ENCODE measurements around the gene SLC39A11. TPM values are rescaled to one million over a fixed set of nuclear protein-coding genes. Genes with fewer than 3 reads are reported as not detected.

SLC39A11 gene
- total RNA-seq, 1 experiment from 2014 or later: 56.1 TPM

DNA sequence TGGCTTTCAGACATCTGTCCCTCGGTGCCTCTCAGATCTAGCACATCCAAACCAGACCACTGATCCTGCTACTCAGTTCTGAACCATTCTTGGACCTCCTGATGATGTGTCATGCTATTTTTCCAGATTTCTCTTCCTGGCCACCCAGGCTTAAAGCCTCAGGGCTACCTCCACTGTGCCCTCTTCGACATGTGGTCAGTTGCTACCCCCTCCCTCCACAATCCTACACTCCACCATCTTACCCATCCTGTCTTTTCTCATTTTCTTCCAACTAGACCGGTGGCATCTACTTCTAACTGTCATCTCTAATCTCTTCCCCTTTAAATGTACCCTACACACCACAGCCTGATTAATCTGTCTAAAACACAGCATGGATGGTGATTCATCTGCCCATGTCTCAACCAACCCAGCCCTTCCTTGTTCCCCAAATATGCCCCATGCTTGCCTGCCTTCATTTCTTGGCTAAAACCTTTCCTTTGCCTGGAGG is 478.6 kb downstream of the SLC39A11 start:
- in situ Hi-C loops (cut with HindIII; ENCODE audit: low pct_unique_long_range_greater_than_20kb, low sequenced_read_pairs) (no loop called here), intact Hi-C loops (cut with micrococcal nuclease; ENCODE audit: unreplicated experiment) (no loop called here)
- Histone ChIP-seq H3K9me3 (ENCODE audit: control insufficient read depth, insufficient read depth, low read depth, low read length) (no peaks in the 10 kb centered on the region), H3K4me3 (ENCODE audit: low read depth in 2 of 2, low read length in 2 of 2) (no peak overlapping the region), H3K4me1 (ENCODE audit: control insufficient read depth, insufficient read depth, low read length) (peaks cover 54% of the 10 kb centered on the region), H3K27ac (ENCODE audit: low read length) (peak overlapping the region; percentile 72), H3K27me3 (ENCODE audit: control insufficient read depth, insufficient read depth, low read length) (no peaks in the 10 kb centered on the region), H3K36me3 (ENCODE audit: control insufficient read depth, insufficient read depth, low read length) (no peaks in the 10 kb centered on the region)
- TF ChIP-seq TCF7L2 (IDR thresholded peaks at IDR 0.05; ENCODE audit: low read depth, low read length): no peak
- TF ChIP-seq, protein P1, sequence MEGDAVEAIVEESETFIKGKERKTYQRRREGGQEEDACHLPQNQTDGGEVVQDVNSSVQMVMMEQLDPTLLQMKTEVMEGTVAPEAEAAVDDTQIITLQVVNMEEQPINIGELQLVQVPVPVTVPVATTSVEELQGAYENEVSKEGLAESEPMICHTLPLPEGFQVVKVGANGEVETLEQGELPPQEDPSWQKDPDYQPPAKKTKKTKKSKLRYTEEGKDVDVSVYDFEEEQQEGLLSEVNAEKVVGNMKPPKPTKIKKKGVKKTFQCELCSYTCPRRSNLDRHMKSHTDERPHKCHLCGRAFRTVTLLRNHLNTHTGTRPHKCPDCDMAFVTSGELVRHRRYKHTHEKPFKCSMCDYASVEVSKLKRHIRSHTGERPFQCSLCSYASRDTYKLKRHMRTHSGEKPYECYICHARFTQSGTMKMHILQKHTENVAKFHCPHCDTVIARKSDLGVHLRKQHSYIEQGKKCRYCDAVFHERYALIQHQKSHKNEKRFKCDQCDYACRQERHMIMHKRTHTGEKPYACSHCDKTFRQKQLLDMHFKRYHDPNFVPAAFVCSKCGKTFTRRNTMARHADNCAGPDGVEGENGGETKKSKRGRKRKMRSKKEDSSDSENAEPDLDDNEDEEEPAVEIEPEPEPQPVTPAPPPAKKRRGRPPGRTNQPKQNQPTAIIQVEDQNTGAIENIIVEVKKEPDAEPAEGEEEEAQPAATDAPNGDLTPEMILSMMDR (IDR thresholded peaks at IDR 0.05): no peak
- no peak for TF ChIP-seq REST (IDR thresholded peaks at IDR 0.05; ENCODE audit: insufficient read depth in 1 of 2, low read depth in 2 of 2, low read length in 1 of 2)
- no peak for TF ChIP-seq SIN3A (IDR thresholded peaks at IDR 0.05; ENCODE audit: borderline replicate concordance, insufficient read depth, low read depth, low read length)
- no peak for TF ChIP-seq POLR2AphosphoS5 (IDR thresholded peaks at IDR 0.05; ENCODE audit: low read depth, low read length)
- ATAC-seq (no peak), DNase-seq (ENCODE audit: low read depth, low spot score) (no peak)
- POLR2A ChIA-PET: interaction anchor here (0.7 kb wide), 1 partner anchor 11 kb away, joined by 4 read pairs; no protein-coding TSS in a partner anchor
- no TSS peak for BruUV-seq (replicated peaks)
- CTCF ChIA-PET: interaction anchor here (0.6 to 1.2 kb wide), 3 partner anchors 57 to 102 kb away, joined by 3 to 5 read pairs (median 4); no protein-coding TSS in a partner anchor

GRCh38 chr17:72613396-72613795 is 479.1 kb downstream of the SLC39A11 start:
- TF ChIP-seq POLR2AphosphoS5 (IDR thresholded peaks at IDR 0.05; ENCODE audit: low read depth, low read length) (no peak), SIN3A (IDR thresholded peaks at IDR 0.05; ENCODE audit: borderline replicate concordance, insufficient read depth, low read depth, low read length) (no peak), REST (IDR thresholded peaks at IDR 0.05; ENCODE audit: insufficient read depth in 1 of 2, low read depth in 2 of 2, low read length in 1 of 2) (no peak), TCF7L2 (IDR thresholded peaks at IDR 0.05; ENCODE audit: low read depth, low read length) (no peak)
- TF ChIP-seq, protein P1 (IDR thresholded peaks at IDR 0.05): no peak
- H3K27ac ChIP-seq (ENCODE audit: low read length): peak overlapping the region; percentile 72
- peaks cover 50% of the 10 kb centered on the region for H3K4me1 ChIP-seq (ENCODE audit: control insufficient read depth, insufficient read depth, low read length)
- ATAC-seq (no peak), DNase-seq (ENCODE audit: low read depth, low spot score) (no peak)
- H3K36me3 ChIP-seq (ENCODE audit: control insufficient read depth, insufficient read depth, low read length): no peaks in the 10 kb centered on the region
- H3K4me3 ChIP-seq (ENCODE audit: low read depth in 2 of 2, low read length in 2 of 2): no peak overlapping the region
- intact Hi-C loops (cut with micrococcal nuclease; ENCODE audit: unreplicated experiment): no loop called here
- no peaks in the 10 kb centered on the region for H3K9me3 ChIP-seq (ENCODE audit: control insufficient read depth, insufficient read depth, low read depth, low read length)
- BruUV-seq (replicated peaks): no TSS peak
- ChIA-PET CTCF (interaction anchor here (1.2 kb wide), 1 partner anchor 79 kb away, joined by 4 read pairs; no protein-coding TSS in a partner anchor), POLR2A (interaction anchor here (0.7 kb wide), 1 partner anchor 10 kb away, joined by 4 read pairs; no protein-coding TSS in a partner anchor)
- in situ Hi-C loops (cut with HindIII; ENCODE audit: low pct_unique_long_range_greater_than_20kb, low sequenced_read_pairs): no loop called here
- H3K27me3 ChIP-seq (ENCODE audit: control insufficient read depth, insufficient read depth, low read length): no peaks in the 10 kb centered on the region

Measured in Panc1 (cell line).